Neural progenitor cell (in vitro differentiated cells): ENCODE data around the gene UPK3A.

Source experiments
- CTCF ChIP-seq: fragments of 200-600 bp; sonication (generic); IDR thresholded peaks from 2 replicates; pipeline ENCODE4 v1.5.1; 2017; ENCODE audit warnings: antibody characterized with exemption, mild to moderate bottlenecking
- EZH2phosphoT487 ChIP-seq: fragments of 200-600 bp; sonication (generic); IDR thresholded peaks from 2 replicates; pipeline ENCODE4 v1.6.1; 2017; ENCODE audit warnings: antibody characterized with exemption

- TF ChIP-seq CTCF: no peak
- no peak for TF ChIP-seq EZH2phosphoT487
Measured at GRCh38 chr22:45280587-45280980, 4.2 kb upstream of the UPK3A start.
